MM.1S (cell line): ENCODE measurements around the gene KCNMA1.
A peak's percentile ranks its signal among the peaks of the same experiment; 100 is the strongest.

Source experiments
- DNase-seq: peaks from one replicate; pipeline ENCODE4 v3.0.0-alpha.2; 2015
- H2AFZ ChIP-seq: fragments of 300-600 bp; sonication (generic); 2 replicates; pipeline ENCODE4 v1.6.0; 2016; ENCODE audit warnings: antibody characterized with exemption, low read length
- H3F3A ChIP-seq: fragments of 300-600 bp; sonication (generic); 2 replicates; pipeline ENCODE4 v1.6.1; 2016; ENCODE audit warnings: mild to moderate bottlenecking, antibody characterized with exemption, low read length, moderate library complexity, mixed read lengths; ENCODE audit not compliant: insufficient read depth
- H3K27ac ChIP-seq: fragments of 300-600 bp; sonication (generic); 2 replicates; pipeline ENCODE4 v1.5.1; 2016; ENCODE audit warnings: mild to moderate bottlenecking, low read length
- H3K27me3 ChIP-seq: fragments of 300-600 bp; sonication (generic); replicated peaks from 2 replicates; pipeline ENCODE4 v1.6.0; 2016; ENCODE audit warnings: low read length; ENCODE audit not compliant: insufficient read depth
- H3K36me3 ChIP-seq: fragments of 300-600 bp; sonication (generic); replicated peaks from 2 replicates; pipeline ENCODE4 v1.6.1; 2016; ENCODE audit warnings: mild to moderate bottlenecking, low read length, mixed read lengths; ENCODE audit not compliant: insufficient read depth
- H3K4me1 ChIP-seq: fragments of 300-600 bp; sonication (generic); 2 replicates; pipeline ENCODE4 v1.6.1; 2016; ENCODE audit warnings: low read length, mixed read lengths
- H3K4me2 ChIP-seq: fragments of 300-600 bp; sonication (generic); 2 replicates; pipeline ENCODE4 v1.6.0; 2016; ENCODE audit warnings: low read depth, low read length
- H3K4me3 ChIP-seq: fragments of 300-600 bp; sonication (generic); 2 replicates; pipeline ENCODE4 v1.5.1; 2016; ENCODE audit warnings: low read length, mixed read lengths
- H3K79me2 ChIP-seq: fragments of 300-600 bp; sonication (generic); 2 replicates; pipeline ENCODE4 v1.6.1; 2016; ENCODE audit warnings: mixed run types, low read length, mixed read lengths
- H3K9ac ChIP-seq: fragments of 300-600 bp; sonication (generic); 2 replicates; pipeline ENCODE4 v1.6.1; 2016; ENCODE audit warnings: low read length, mixed read lengths
- H3K9me2 ChIP-seq: fragments of 300-600 bp; sonication (generic); replicated peaks from 2 replicates; pipeline ENCODE4 v1.6.1; 2016; ENCODE audit warnings: mild to moderate bottlenecking, low read length, mixed read lengths; ENCODE audit not compliant: insufficient read depth
- H3K9me3 ChIP-seq: fragments of 300-600 bp; sonication (generic); replicated peaks from 2 replicates; pipeline ENCODE4 v1.6.1; 2016; ENCODE audit warnings: mild to moderate bottlenecking, low read length, mixed read lengths; ENCODE audit not compliant: insufficient read depth
- H4K20me1 ChIP-seq: fragments of 300-600 bp; sonication (generic); 2 replicates; pipeline ENCODE4 v1.6.1; 2016; ENCODE audit warnings: mild to moderate bottlenecking, low read length, moderate library complexity, mixed read lengths; ENCODE audit not compliant: insufficient read depth
- EZH2 ChIP-seq: fragments of 300-600 bp; sonication (generic); optimal IDR thresholded peaks from 2 replicates; pipeline ENCODE3; 2017; ENCODE audit warnings: low read depth, mild to moderate bottlenecking, antibody characterized with exemption, low read length, mixed read lengths
- EZH2phosphoT487 ChIP-seq: fragments of 300-600 bp; sonication (generic); IDR thresholded peaks from 2 replicates; pipeline ENCODE4 v1.6.1; 2018; ENCODE audit warnings: antibody characterized with exemption, low read length
- TF ChIP-seq, protein P1 (sequence below): fragments of 300-600 bp; sonication (generic); IDR thresholded peaks from 2 replicates; pipeline ENCODE4 v1.5.1; 2016; ENCODE audit warnings: antibody characterized with exemption, low read length, mixed read lengths

KCNMA1 gene

DNA sequence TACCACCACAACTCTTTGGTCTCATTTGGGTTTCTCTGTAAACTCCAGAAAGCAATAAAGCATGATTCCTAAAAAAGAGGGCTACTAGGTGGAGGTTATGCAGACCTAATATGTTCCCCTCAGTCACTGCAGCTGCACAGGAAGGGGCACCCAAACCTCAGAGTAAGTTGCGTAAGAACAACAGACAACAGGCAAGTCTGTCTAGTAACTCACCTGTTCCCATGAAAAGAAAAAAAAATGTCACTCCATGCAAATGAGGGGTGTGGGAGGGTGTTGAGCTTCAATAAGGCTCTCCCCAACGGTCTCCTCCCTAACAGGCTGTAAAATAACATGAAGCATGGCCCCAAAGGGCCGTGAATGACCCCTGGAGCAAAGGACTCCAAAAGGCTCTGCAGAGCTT, 461.4 kb downstream of the KCNMA1 start:
- Histone ChIP-seq H3K9me2 (no peaks in the 10 kb centered on the region), H2AFZ (no peak overlapping the region), H3K9me3 (no peaks in the 10 kb centered on the region), H3K4me3 (no peak overlapping the region), H3K27ac (peak overlapping the region; percentile 94), H4K20me1 (no peaks in the 10 kb centered on the region), H3K4me2 (peak overlapping the region; percentile 51), H3F3A (peaks cover 38% of the 10 kb centered on the region), H3K36me3 (no peaks in the 10 kb centered on the region), H3K4me1 (peaks cover 47% of the 10 kb centered on the region), H3K79me2 (no peaks in the 10 kb centered on the region), H3K9ac (peak overlapping the region; percentile 43), H3K27me3 (no peaks in the 10 kb centered on the region)
- DNase-seq, result peak; percentile 89
- no peak for TF ChIP-seq EZH2phosphoT487
- TF ChIP-seq, protein P1, sequence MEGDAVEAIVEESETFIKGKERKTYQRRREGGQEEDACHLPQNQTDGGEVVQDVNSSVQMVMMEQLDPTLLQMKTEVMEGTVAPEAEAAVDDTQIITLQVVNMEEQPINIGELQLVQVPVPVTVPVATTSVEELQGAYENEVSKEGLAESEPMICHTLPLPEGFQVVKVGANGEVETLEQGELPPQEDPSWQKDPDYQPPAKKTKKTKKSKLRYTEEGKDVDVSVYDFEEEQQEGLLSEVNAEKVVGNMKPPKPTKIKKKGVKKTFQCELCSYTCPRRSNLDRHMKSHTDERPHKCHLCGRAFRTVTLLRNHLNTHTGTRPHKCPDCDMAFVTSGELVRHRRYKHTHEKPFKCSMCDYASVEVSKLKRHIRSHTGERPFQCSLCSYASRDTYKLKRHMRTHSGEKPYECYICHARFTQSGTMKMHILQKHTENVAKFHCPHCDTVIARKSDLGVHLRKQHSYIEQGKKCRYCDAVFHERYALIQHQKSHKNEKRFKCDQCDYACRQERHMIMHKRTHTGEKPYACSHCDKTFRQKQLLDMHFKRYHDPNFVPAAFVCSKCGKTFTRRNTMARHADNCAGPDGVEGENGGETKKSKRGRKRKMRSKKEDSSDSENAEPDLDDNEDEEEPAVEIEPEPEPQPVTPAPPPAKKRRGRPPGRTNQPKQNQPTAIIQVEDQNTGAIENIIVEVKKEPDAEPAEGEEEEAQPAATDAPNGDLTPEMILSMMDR, result no peak
- TF ChIP-seq EZH2, result no peak

DNA sequence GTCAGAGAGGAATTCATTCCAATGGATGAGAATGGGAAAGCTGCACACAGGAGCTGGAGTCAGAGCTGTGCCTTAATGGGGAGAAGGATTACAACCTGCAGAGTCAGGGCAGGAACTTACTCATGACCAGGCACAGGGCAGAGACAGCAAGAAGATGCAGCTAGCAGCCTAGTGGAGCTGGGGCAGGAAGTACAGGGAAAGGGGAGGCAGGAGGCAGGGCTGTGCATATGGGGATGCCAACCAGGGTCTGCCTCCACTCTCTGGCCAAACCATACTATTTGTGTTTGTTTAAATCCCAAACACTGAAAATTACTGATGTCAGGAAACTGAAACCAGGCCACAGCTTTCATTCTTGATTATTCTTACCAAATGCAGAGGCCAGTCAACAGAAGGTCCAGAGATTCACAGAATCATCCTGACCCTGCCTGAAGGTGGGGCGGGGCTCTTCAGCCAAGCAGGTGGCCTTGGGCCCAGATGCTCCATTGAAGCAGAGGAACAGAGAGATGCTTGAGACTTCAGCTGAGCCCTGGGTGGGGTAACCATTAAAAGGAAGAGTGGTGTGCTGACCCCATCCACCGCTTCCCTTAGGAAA, 461.9 kb downstream of the KCNMA1 start:
- Histone ChIP-seq H3K4me2 (peak overlapping the region; percentile 62), H4K20me1 (no peaks in the 10 kb centered on the region), H3K9me3 (no peaks in the 10 kb centered on the region), H3K4me1 (peaks cover 47% of the 10 kb centered on the region), H3F3A (peaks cover 38% of the 10 kb centered on the region), H2AFZ (no peak overlapping the region), H3K4me3 (peak overlapping the region; percentile 9; the same call in 1 of the 2 replicates), H3K27me3 (no peaks in the 10 kb centered on the region), H3K79me2 (no peaks in the 10 kb centered on the region), H3K9me2 (no peaks in the 10 kb centered on the region), H3K36me3 (no peaks in the 10 kb centered on the region), H3K9ac (peak overlapping the region; percentile 51), H3K27ac (peak overlapping the region; percentile 94)
- peak; percentile 93 for DNase-seq
- no peak for TF ChIP-seq EZH2
- no peak for TF ChIP-seq EZH2phosphoT487
- TF ChIP-seq, protein P1, result no peak

DNA sequence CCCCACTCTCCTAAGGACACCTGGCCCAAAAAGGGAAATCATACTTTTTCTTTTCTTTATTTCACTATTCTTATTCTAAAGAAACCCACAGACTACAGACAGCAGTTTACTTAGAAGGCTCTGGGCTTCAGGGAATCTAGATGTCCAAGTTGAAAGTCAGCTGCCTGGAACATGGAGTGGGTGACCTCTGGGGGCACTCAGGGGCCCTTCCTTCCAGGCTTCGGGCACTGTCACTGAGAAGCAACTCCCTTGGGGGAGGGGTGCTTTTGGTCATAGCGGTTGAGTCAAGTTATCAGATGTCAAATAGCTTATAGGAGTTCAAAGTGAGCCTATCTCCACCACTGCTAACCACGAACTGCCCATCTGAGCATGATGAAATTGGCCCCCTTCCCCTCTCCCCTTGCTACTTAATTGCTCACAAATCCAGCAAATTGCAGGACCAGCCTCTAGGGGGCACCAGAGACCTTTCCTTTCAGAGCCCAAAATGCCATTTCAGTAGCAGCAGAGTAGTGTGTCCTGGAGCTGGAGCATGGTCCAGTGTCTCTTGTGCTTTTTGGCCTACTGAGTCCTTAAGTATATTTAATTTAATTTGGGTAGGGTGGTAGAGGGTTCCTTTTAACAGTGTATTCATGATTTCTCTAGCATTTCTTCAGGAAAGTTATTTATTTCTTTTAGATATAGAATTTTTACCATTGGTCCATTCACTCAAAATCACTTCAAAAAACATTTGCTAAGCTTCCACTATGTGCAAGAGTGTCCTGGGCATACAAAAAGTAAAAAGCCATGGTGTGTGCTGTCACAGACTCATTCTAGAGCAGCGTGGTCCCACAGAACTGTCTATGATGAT, 463.8 kb downstream of the KCNMA1 start:
- Histone ChIP-seq H3K9me2 (no peaks in the 10 kb centered on the region), H3F3A (peaks cover 38% of the 10 kb centered on the region), H2AFZ (no peak overlapping the region), H3K79me2 (no peaks in the 10 kb centered on the region), H3K9ac (no peak overlapping the region), H4K20me1 (no peaks in the 10 kb centered on the region), H3K36me3 (no peaks in the 10 kb centered on the region), H3K27me3 (no peaks in the 10 kb centered on the region), H3K4me3 (no peak overlapping the region), H3K4me1 (peaks cover 47% of the 10 kb centered on the region), H3K4me2 (0 out of 2 replicates have a peak overlapping the region, but pooled peaks have one; percentile 1), H3K27ac (peak overlapping the region; percentile 94; the same call in 1 of the 2 replicates), H3K9me3 (no peaks in the 10 kb centered on the region)
- TF ChIP-seq EZH2phosphoT487, result no peak
- TF ChIP-seq, protein P1, result peak; percentile 95
- no peak for TF ChIP-seq EZH2
- peak; percentile 74 for DNase-seq
